T-helper 2 cell (primary cell): ENCODE measurements around the gene INPP4A.

Experiments used
- DNase-seq, 5 experiments: peaks; one replicate each; pipeline versions ENCODE4 v3.0.0 to v3.0.0-alpha.2; 2012 to 2022

Gene INPP4A

GRCh38 chr2:98515250-98515991 lies 70.8 kb downstream of the INPP4A start:
- DNase-seq = peak in 1 of 5 experiments; percentile 49

- DNase-seq = no peak
These were observed 71.9 kb downstream of the INPP4A start for GRCh38 chr2:98516571-98516970.

GRCh38 chr2:98517636-98518035 lies 73.0 kb downstream of the INPP4A start:
- no peak for DNase-seq

GRCh38 chr2:98518101-98518500 lies 73.4 kb downstream of the INPP4A start:
- peak in 4 of 5 experiments; percentile 25 to 69 (median 38) for DNase-seq

- DNase-seq = no peak
These were observed 74.5 kb downstream of the INPP4A start for GRCh38 chr2:98519156-98519555.

GRCh38 chr2:98519851-98520250 lies 75.2 kb downstream of the INPP4A start:
- DNase-seq = no peak

GRCh38 chr2:98520806-98521205 lies 76.1 kb downstream of the INPP4A start:
- no peak for DNase-seq

- DNase-seq = no peak
These were observed 76.6 kb downstream of the INPP4A start for GRCh38 chr2:98521266-98521665.

GRCh38 chr2:98522854-98523253 lies 78.2 kb downstream of the INPP4A start:
- no peak for DNase-seq

GRCh38 chr2:98524168-98524567 lies 79.5 kb downstream of the INPP4A start:
- DNase-seq = no peak

GRCh38 chr2:98528349-98528748 lies 83.7 kb downstream of the INPP4A start:
- no peak for DNase-seq

GRCh38 chr2:98530114-98530513 lies 85.5 kb downstream of the INPP4A start:
- no peak for DNase-seq

GRCh38 chr2:98532756-98533155 lies 88.1 kb downstream of the INPP4A start:
- DNase-seq = no peak

GRCh38 chr2:98533547-98533946 lies 88.9 kb downstream of the INPP4A start:
- no peak for DNase-seq

GRCh38 chr2:98534761-98535160 lies 90.1 kb downstream of the INPP4A start:
- DNase-seq = no peak

- DNase-seq = no peak
These were observed 91.5 kb downstream of the INPP4A start for GRCh38 chr2:98535971-98536677.

- DNase-seq = no peak
These were observed 92.9 kb downstream of the INPP4A start for GRCh38 chr2:98537390-98538126.

GRCh38 chr2:98538280-98539041 lies 93.8 kb downstream of the INPP4A start:
- DNase-seq = peak in 1 of 5 experiments; percentile 47

- DNase-seq = no peak
These were observed 94.5 kb downstream of the INPP4A start for GRCh38 chr2:98539056-98539735.

- DNase-seq = no peak
These were observed 95.9 kb downstream of the INPP4A start for GRCh38 chr2:98540536-98540935.

GRCh38 chr2:98541489-98541888 lies 96.8 kb downstream of the INPP4A start:
- no peak for DNase-seq

- DNase-seq = no peak
These were observed 97.2 kb downstream of the INPP4A start for GRCh38 chr2:98541906-98542305.
